NK-92 treated with Interleukin-12 subunit alpha and Interleukin-12 subunit beta, amount 100 ng/mL, for 24 hours (cell line): Measurements from ENCODE around the gene ESPNL.

Experiments used
- DNase-seq: peaks from one replicate; lab custom pipeline; 2025; lab: John Stamatoyannopoulos, UW

The ESPNL gene

GRCh38 chr2:238128061-238128440 is 27.9 kb downstream of the ESPNL start:
- DNase-seq, result no peak

- no peak for DNase-seq
Measured at GRCh38 chr2:238128534-238129001, 28.4 kb downstream of the ESPNL start.

- no peak for DNase-seq
Measured at GRCh38 chr2:238129166-238130010, 29.2 kb downstream of the ESPNL start.

- no peak for DNase-seq
Measured at GRCh38 chr2:238130111-238130695, 30.1 kb downstream of the ESPNL start.

GRCh38 chr2:238130696-238131628 is 30.8 kb downstream of the ESPNL start:
- DNase-seq, result no peak

GRCh38 chr2:238131761-238132462 is 31.8 kb downstream of the ESPNL start:
- no peak for DNase-seq

GRCh38 chr2:238132463-238133450 is 32.6 kb downstream of the ESPNL start:
- DNase-seq, result no peak

GRCh38 chr2:238133499-238134392 is 33.6 kb downstream of the ESPNL start:
- DNase-seq, result no peak

GRCh38 chr2:238134393-238134785 is 34.2 kb downstream of the ESPNL start:
- DNase-seq, result no peak

GRCh38 chr2:238135601-238136150 is 35.5 kb downstream of the ESPNL start:
- DNase-seq, result no peak

- DNase-seq, result no peak
Measured at GRCh38 chr2:238136820-238137537, 36.8 kb downstream of the ESPNL start.

- no peak for DNase-seq
Measured at GRCh38 chr2:238137885-238138284, 37.7 kb downstream of the ESPNL start.

GRCh38 chr2:238138331-238139195 is 38.4 kb downstream of the ESPNL start, which contains the start of gene KLHL30:
TSS of gene KLHL30 (plus strand) at chr2:238138668. CDS start at chr2:238140755, 2,087 bp downstream.
- DNase-seq, result no peak

- DNase-seq, result no peak
Measured at GRCh38 chr2:238139196-238140039, 39.3 kb downstream of the ESPNL start.

- DNase-seq, result no peak
Measured at GRCh38 chr2:238140040-238140439, 39.9 kb downstream of the ESPNL start.
